ENCODE measurements around the gene RYR1. TPM values are rescaled to one million over a fixed set of nuclear protein-coding genes. Genes with fewer than 3 reads are reported as not detected.

The RYR1 gene
- total RNA-seq, 1 experiment from 2014 or later: 4.1 TPM

DNA sequence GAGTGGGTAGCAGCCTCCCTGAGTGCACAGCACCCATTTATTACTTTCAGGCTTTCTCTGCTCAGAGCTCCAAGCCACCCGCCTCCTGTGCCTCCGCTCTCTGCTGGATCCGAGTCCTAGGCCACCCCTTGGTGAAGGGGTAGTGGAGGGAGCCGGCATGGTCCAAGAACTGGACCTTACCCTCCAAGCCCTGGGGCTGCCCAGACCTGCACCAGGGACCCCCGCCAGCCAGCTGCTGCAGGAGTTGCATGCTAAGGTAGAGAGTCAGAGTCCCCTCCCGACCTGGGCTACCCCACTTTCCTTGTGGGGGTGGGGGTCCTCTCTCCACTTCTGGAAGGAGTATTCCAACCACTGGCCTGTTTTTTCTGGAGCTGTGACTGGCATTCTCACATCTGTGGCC is 28.6 kb upstream of the RYR1 start:
- intact Hi-C loops (cut with micrococcal nuclease): loop anchor here (5.0 to 10.0 kb wide), 2 partner anchors 110 to 173 kb away; no protein-coding TSS in a partner anchor
- Histone ChIP-seq H3K27ac (ENCODE audit: low read depth, low read length) (no peak overlapping the region), H4K20me1 (ENCODE audit: insufficient read depth) (no peaks in the 10 kb centered on the region), H3K4me3 (replicated peaks in 1 of 2; ENCODE audit: low read depth in 1 of 2, low read length in 2 of 2) (no peak overlapping the region), H3K4me1 (ENCODE audit: control insufficient read depth in 1 of 2, insufficient read depth in 2 of 2, low read length in 2 of 2) (peaks cover 8 to 17% of the 10 kb centered on the region in 2 experiments; a peak in 3 of 4 replicates), H3K27me3 (ENCODE audit: insufficient read depth, low read length) (no peaks in the 10 kb centered on the region), H3K9ac (ENCODE audit: low read length) (no peak overlapping the region), H3K9me3 (ENCODE audit: control insufficient read depth in 1 of 2, insufficient read depth in 1 of 2, low read depth in 1 of 2, low read length in 2 of 2) (no peaks in the 10 kb centered on the region), H2AFZ (ENCODE audit: low read depth, low read length, poor library complexity, severe bottlenecking) (no peak overlapping the region), H3K4me2 (ENCODE audit: low read length) (no peak overlapping the region), H3K79me2 (ENCODE audit: insufficient read depth, low read length) (peaks cover 9% of the 10 kb centered on the region; the same call in 1 of the 2 replicates), H3K36me3 (ENCODE audit: control insufficient read depth in 1 of 2, insufficient read depth in 2 of 2, low read length in 2 of 2) (peaks cover 9% of the 10 kb centered on the region in 2 experiments; a peak in 2 of 4 replicates), H3K9me2 (ENCODE audit: insufficient read depth) (no peaks in the 10 kb centered on the region)
- TF ChIP-seq, protein P1, sequence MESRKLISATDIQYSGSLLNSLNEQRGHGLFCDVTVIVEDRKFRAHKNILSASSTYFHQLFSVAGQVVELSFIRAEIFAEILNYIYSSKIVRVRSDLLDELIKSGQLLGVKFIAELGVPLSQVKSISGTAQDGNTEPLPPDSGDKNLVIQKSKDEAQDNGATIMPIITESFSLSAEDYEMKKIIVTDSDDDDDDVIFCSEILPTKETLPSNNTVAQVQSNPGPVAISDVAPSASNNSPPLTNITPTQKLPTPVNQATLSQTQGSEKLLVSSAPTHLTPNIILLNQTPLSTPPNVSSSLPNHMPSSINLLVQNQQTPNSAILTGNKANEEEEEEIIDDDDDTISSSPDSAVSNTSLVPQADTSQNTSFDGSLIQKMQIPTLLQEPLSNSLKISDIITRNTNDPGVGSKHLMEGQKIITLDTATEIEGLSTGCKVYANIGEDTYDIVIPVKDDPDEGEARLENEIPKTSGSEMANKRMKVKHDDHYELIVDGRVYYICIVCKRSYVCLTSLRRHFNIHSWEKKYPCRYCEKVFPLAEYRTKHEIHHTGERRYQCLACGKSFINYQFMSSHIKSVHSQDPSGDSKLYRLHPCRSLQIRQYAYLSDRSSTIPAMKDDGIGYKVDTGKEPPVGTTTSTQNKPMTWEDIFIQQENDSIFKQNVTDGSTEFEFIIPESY (IDR thresholded peaks at IDR 0.05; ENCODE audit: extremely low read depth, insufficient replicate concordance, low read length): no peak
- no peak for TF ChIP-seq ZNF274 (IDR thresholded peaks at IDR 0.05; ENCODE audit: low read depth, low read length)
- TF ChIP-seq POLR2A (IDR thresholded peaks at IDR 0.05; ENCODE audit: borderline replicate concordance, extremely low read depth, insufficient read depth, insufficient read length): no peak
- TF ChIP-seq SIN3A (IDR thresholded peaks at IDR 0.05; ENCODE audit: low read depth): no peak
- TF ChIP-seq ELF1 (IDR thresholded peaks at IDR 0.05; ENCODE audit: borderline replicate concordance, low read depth): no peak
- TF ChIP-seq, protein P2, sequence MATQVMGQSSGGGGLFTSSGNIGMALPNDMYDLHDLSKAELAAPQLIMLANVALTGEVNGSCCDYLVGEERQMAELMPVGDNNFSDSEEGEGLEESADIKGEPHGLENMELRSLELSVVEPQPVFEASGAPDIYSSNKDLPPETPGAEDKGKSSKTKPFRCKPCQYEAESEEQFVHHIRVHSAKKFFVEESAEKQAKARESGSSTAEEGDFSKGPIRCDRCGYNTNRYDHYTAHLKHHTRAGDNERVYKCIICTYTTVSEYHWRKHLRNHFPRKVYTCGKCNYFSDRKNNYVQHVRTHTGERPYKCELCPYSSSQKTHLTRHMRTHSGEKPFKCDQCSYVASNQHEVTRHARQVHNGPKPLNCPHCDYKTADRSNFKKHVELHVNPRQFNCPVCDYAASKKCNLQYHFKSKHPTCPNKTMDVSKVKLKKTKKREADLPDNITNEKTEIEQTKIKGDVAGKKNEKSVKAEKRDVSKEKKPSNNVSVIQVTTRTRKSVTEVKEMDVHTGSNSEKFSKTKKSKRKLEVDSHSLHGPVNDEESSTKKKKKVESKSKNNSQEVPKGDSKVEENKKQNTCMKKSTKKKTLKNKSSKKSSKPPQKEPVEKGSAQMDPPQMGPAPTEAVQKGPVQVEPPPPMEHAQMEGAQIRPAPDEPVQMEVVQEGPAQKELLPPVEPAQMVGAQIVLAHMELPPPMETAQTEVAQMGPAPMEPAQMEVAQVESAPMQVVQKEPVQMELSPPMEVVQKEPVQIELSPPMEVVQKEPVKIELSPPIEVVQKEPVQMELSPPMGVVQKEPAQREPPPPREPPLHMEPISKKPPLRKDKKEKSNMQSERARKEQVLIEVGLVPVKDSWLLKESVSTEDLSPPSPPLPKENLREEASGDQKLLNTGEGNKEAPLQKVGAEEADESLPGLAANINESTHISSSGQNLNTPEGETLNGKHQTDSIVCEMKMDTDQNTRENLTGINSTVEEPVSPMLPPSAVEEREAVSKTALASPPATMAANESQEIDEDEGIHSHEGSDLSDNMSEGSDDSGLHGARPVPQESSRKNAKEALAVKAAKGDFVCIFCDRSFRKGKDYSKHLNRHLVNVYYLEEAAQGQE (IDR thresholded peaks at IDR 0.05; ENCODE audit: low read depth): no peak
- TF ChIP-seq EGR1 (IDR thresholded peaks at IDR 0.05; ENCODE audit: low read depth): no peak
- no peak for TF ChIP-seq JUND (IDR thresholded peaks at IDR 0.05)
- no peak for TF ChIP-seq CEBPB (IDR thresholded peaks at IDR 0.05; ENCODE audit: low read depth)
- TF ChIP-seq RAD21 (IDR thresholded peaks at IDR 0.05; ENCODE audit: low read depth): no peak
- no peak for TF ChIP-seq EZH2 (IDR thresholded peaks at IDR 0.05)
- no peak for TF ChIP-seq ZFX (IDR thresholded peaks at IDR 0.05)
- no peak for TF ChIP-seq FOSL1 (IDR thresholded peaks at IDR 0.05; ENCODE audit: low read depth)
- TF ChIP-seq SP1 (IDR thresholded peaks at IDR 0.05; ENCODE audit: low read depth): no peak
- TF ChIP-seq, protein P3, sequence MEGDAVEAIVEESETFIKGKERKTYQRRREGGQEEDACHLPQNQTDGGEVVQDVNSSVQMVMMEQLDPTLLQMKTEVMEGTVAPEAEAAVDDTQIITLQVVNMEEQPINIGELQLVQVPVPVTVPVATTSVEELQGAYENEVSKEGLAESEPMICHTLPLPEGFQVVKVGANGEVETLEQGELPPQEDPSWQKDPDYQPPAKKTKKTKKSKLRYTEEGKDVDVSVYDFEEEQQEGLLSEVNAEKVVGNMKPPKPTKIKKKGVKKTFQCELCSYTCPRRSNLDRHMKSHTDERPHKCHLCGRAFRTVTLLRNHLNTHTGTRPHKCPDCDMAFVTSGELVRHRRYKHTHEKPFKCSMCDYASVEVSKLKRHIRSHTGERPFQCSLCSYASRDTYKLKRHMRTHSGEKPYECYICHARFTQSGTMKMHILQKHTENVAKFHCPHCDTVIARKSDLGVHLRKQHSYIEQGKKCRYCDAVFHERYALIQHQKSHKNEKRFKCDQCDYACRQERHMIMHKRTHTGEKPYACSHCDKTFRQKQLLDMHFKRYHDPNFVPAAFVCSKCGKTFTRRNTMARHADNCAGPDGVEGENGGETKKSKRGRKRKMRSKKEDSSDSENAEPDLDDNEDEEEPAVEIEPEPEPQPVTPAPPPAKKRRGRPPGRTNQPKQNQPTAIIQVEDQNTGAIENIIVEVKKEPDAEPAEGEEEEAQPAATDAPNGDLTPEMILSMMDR (IDR thresholded peaks at IDR 0.05 in 2 of 3, conservative IDR thresholded peaks at IDR 0.05 in 1 of 3; ENCODE audit: borderline replicate concordance in 1 of 3, insufficient read depth in 1 of 3, low read depth in 2 of 3, low read length in 2 of 3): no peak
- no peak for TF ChIP-seq SRF (IDR thresholded peaks at IDR 0.05; ENCODE audit: low read depth)
- no peak for TF ChIP-seq YY1 (IDR thresholded peaks at IDR 0.05; ENCODE audit: extremely low read depth, insufficient replicate concordance, low read depth, low read length)
- no peak for TF ChIP-seq TCF7L2 (IDR thresholded peaks at IDR 0.05; ENCODE audit: borderline replicate concordance, extremely low read depth, insufficient read depth, insufficient read length)
- no peak for TF ChIP-seq CBX3 (IDR thresholded peaks at IDR 0.05; ENCODE audit: low read depth)
- ChIA-PET RAD21 (ENCODE audit: low non-redundant PET in 1 of 2, low total read pairs in 2 of 2, uncharacterized antibody in 2 of 2, unreplicated experiment in 2 of 2) (no interaction called here), CTCF (interaction anchor here (2.4 to 3.3 kb wide), 2 partner anchors 35 to 230 kb away, joined by 5 to 28 read pairs; no protein-coding TSS in a partner anchor), POLR2A (interaction anchor here (1.1 to 3.0 kb wide), 2 partner anchors 12 to 17 kb away, joined by 3 to 22 read pairs; partner anchors contain the start of genes GGN and SPRED3)
- no peak for ATAC-seq
- BruUV-seq (replicated peaks): no TSS peak
- no peak for DNase-seq (ENCODE audit: low read depth, low spot score)

Data from HCT116 (cell line).